Raji (cell line): ENCODE data around the gene TSKS.

Experiments
- POLR2A ChIP-seq: IDR thresholded peaks from 2 replicates; pipeline ENCODE4 v1.6.1; 2011; ENCODE audit warnings: low read depth, low read length, control low read depth; ENCODE audit not compliant: insufficient read depth

The TSKS gene

DNA sequence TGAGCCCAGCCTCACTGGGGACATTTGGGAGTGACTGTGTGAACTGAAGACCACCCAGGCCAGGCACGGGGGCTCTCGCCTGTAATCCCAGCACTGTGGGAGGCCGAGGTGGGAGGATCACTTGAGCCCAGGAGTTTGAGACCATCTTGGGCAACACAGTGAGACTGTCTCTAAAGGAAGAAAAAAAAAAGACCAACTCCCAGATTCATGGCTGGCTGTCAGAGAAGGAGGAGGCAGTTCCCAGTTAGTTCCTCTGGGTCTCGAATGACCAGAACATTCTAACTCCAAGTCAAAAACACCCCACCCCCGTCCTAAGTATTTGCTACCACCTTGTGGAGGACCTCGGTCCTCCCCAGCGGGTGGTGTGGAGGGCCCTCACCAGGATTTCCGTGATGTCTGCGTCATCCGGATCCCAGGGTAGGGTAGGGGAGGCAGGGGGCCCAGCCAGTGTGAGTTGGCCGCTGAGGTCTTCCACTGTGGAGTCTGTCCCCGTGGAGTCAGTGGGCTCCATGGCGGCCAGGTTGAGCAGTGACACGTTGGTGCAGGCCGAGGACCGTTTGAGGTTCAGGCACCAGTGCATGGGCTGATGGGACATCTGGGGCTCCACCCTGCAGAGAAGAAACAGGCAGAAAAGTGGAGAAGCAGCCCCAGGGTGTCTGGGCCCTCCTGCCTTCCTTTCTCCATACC is 1.3 kb downstream of the TSKS start:
- no peak for TF ChIP-seq POLR2A

DNA sequence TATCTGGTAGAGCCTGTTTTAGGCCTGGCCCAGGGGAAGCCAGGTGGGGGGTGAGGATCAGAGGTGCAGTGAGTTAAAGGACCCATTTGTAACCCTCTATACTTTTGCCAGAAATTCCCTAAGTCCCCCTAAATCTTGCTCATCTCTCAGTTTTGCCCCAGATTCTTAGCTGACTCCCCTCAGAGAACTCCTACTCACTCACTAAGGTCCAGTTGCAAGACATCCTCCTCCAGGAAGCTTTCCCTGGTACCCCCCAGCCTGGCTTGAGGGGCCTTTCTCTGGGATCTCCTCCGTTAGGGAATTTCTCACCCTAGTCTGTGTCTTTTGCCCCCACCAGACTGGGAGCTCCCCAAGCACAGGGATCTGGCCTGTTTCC is 1.9 kb downstream of the TSKS start:
- TF ChIP-seq POLR2A, result no peak

GRCh38 chr19:49758292-49758691 is 4.8 kb downstream of the TSKS start:
- TF ChIP-seq POLR2A, result no peak

GRCh38 chr19:49755956-49756355 is 7.2 kb downstream of the TSKS start:
- no peak for TF ChIP-seq POLR2A

- TF ChIP-seq POLR2A, result no peak
Observed at GRCh38 chr19:49752701-49753100, 10.4 kb downstream of the TSKS start.

- no peak for TF ChIP-seq POLR2A
Observed at GRCh38 chr19:49749771-49750170, 13.3 kb downstream of the TSKS start.

DNA sequence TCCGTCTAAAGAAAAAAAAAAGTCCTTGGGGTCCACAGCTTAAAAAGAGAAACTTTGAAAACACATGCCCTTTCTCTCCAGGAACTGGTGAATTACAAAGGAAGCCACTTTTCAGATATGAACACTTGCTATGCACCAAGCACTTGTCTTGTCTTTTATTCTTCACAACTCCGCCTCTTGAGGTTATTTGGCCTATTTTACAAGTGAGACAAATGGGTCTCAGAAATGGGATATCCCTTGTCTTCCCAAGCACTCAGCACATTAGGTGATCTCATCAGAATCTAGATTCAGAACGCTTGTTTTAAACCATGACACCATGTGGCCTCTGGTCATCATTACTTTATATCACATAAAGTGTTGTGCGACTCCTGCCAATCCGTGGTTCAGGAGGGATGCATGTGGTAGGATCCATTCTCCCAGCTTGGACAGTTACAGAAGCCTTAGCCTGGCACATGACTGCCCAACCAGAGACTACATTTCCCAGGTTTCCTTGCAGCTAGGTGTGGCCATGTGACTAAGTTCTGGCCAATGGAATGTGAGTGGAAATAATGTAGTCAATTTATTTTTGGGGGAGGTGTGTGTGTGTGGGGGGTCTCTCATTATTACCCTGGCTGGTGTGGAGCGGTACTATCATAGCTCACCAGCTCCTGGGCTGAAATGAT is 13.9 kb downstream of the TSKS start:
- TF ChIP-seq POLR2A, result no peak

GRCh38 chr19:49746206-49746958 is 16.7 kb downstream of the TSKS start:
- TF ChIP-seq POLR2A, result no peak

DNA sequence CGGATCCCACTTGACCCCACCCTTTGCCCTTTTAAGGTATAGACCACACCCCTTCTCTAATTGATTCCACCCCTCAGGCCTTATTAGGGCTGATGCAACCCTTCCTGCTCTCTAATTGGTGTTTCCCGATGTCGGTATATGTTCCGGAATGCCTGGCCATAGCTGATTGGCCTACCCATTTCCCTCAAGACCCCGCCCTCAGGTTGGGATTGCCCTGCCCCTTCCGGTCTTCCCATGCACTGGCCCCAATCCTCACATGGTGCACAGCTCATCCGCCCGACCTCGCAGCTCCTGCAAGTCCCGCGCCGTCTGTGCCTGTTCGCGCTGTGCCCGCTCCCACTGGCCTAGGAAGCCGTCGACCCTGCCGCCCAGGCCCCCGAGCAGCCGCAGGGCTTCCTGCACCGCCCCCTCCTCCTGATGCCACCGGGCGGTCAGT is 18.1 kb downstream of the TSKS start:
- TF ChIP-seq POLR2A, result no peak

DNA sequence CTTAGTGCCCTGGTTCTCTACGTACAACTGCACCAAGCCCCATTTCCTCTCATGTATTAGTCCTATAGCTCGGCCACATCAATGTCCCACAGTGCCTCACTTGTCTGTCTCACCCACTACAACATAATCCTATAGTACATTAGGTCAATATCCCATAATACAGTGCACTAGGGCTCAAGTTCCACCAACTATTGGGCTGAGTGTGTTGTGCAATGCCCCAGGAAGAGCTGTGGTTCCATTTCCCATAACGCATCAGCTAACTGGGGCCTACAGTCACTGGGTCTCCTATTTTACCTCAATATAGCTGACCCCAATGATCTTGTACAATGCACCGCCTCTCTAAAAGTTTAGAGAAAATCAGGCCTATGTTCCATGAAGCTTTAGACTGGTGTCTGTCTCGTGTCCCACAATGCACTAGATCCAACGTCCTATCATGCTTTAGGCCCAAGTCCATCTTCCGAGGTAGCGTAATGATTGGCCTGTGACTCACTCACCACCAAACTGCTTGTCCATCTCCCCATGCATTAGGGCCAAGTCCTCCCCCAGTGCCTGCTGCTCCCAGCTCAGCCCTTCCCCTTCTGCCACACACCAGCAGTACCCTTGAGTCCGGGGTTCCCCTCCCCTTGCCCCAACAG is 21.8 kb downstream of the TSKS start:
- no peak for TF ChIP-seq POLR2A

GRCh38 chr19:49739933-49740332 is 23.2 kb downstream of the TSKS start:
- no peak for TF ChIP-seq POLR2A

DNA sequence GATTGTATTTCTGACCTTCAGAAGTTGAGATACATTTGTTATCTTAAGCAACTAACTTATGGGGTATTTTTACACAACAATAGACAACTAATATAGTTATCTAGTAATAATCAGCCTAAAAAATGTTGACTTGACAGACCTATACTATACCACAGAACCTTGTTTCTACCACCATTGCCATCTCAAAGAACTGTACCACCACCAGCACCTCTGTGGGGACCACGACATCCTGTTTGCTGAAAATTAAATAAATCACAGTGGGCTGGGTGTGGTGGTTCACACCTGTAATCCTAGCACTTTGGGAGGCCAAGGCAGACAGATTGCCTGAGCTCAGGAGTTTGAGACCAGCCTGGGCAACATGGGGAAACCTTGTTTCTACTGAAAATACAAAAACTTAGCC is 24.0 kb downstream of the TSKS start:
- TF ChIP-seq POLR2A, result no peak

DNA sequence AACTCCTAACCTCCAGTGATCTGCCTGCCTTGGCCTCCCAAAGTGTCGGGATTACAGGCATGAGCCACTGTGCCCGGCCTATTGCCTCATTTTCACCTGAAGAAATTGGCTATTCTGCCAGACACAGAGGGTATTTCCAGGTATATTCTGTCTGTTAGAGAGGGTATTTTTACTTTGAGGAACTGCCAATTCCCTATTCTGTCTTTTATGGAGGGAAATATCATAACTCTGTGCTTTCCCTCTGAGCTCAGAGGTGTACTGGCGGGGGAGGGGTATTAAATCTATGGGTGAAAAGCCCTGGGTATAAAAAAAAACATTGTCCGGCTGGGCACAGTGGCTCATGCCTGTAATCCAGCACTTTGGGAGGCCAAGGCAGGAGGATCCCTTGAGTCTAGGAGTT is 24.8 kb downstream of the TSKS start:
- TF ChIP-seq POLR2A, result no peak

GRCh38 chr19:49730166-49730565 is 32.9 kb downstream of the TSKS start:
- TF ChIP-seq POLR2A, result no peak

GRCh38 chr19:49727217-49728030 is 35.7 kb downstream of the TSKS start:
- TF ChIP-seq POLR2A, result no peak
